IgD-negative memory B cell (primary cell): ENCODE measurements around the gene CHAF1A. TPM values are rescaled to one million over a fixed set of nuclear protein-coding genes. Genes with fewer than 3 reads are reported as not detected.

Source experiments
- H3K27ac Mint-ChIP-seq, 3 donors: one replicate each; pipeline ENCODE4 v1.8.0; 2020 to 2022; ENCODE audit warnings: mild to moderate bottlenecking in 3 of 3, mixed read lengths in 3 of 3, moderate library complexity in 1 of 3
- H3K27me3 Mint-ChIP-seq: one replicate; pipeline ENCODE4 v1.8.0; 2021; ENCODE audit warnings: mixed read lengths
- H3K36me3 Mint-ChIP-seq: one replicate; pipeline ENCODE4 v1.8.0; 2020; ENCODE audit warnings: mild to moderate bottlenecking, mixed read lengths
- H3K4me1 Mint-ChIP-seq, 3 donors: one replicate each; pipeline ENCODE4 v1.8.0; 2020 to 2022; ENCODE audit warnings: mixed read lengths in 3 of 3, mild to moderate bottlenecking in 1 of 3
- H3K4me3 Mint-ChIP-seq, 4 donors: one replicate each; pipeline ENCODE4 v1.8.0; 2020 to 2022; ENCODE audit warnings: mild to moderate bottlenecking in 4 of 4, mixed read lengths in 4 of 4, moderate library complexity in 3 of 4
- H3K9me3 Mint-ChIP-seq, 3 donors: one replicate each; pipeline ENCODE4 v1.8.0; 2020 to 2021; ENCODE audit warnings: mixed read lengths in 3 of 3, mild to moderate bottlenecking in 1 of 3
- polyA plus RNA-seq: library from polyadenylated mRNA; unstranded; fragments of 300-500 nt; fragmentation: Illumina TruSeq; gene quantifications from one replicate; pipeline ENCODE4 v1.2.3, GENCODE V29; 2021

CHAF1A gene
- polyA plus RNA-seq, 1 donor from 2014 or later: 6.9 TPM

- Mint-ChIP-seq H3K27me3 (no peaks in the 10 kb centered on the region), H3K27ac (peak overlapping the region in 1 of 3 donors; percentile 48), H3K4me3 (peak overlapping the region in 2 of 4 donors; percentile 17 to 52), H3K4me1 (peaks cover 0 to 10% (median 8%) of the 10 kb centered on the region in 3 donors), H3K36me3 (no peaks in the 10 kb centered on the region), H3K9me3 (no peaks in the 10 kb centered on the region)
These were observed 52.6 kb downstream of the CHAF1A start for GRCh38 chr19:4454747-4455718.

GRCh38 chr19:4455719-4456475 lies 53.5 kb downstream of the CHAF1A start:
- no peaks in the 10 kb centered on the region for H3K36me3 Mint-ChIP-seq
- peak overlapping the region in 2 of 3 donors; percentile 66 to 97 for H3K27ac Mint-ChIP-seq
- H3K27me3 Mint-ChIP-seq: no peaks in the 10 kb centered on the region
- peak overlapping the region; percentile 80 to 94 (median 86) for H3K4me3 Mint-ChIP-seq
- H3K9me3 Mint-ChIP-seq: no peaks in the 10 kb centered on the region
- peaks cover 0 to 10% (median 7%) of the 10 kb centered on the region in 3 donors for H3K4me1 Mint-ChIP-seq

- Mint-ChIP-seq H3K4me3 (peak overlapping the region; percentile 80 to 94 (median 86)), H3K27me3 (no peaks in the 10 kb centered on the region), H3K9me3 (no peaks in the 10 kb centered on the region), H3K27ac (peak overlapping the region; percentile 66 to 97 (median 93)), H3K4me1 (peaks cover 0 to 10% (median 7%) of the 10 kb centered on the region in 3 donors), H3K36me3 (no peaks in the 10 kb centered on the region)
These were observed 54.0 kb downstream of the CHAF1A start for GRCh38 chr19:4456476-4456842.

- Mint-ChIP-seq H3K4me3 (peak overlapping the region; percentile 80 to 95 (median 86)), H3K36me3 (no peaks in the 10 kb centered on the region), H3K4me1 (peaks cover 0 to 10% (median 7%) of the 10 kb centered on the region in 3 donors), H3K9me3 (no peaks in the 10 kb centered on the region), H3K27me3 (no peaks in the 10 kb centered on the region), H3K27ac (peak overlapping the region; percentile 66 to 97 (median 93))
These were observed 54.6 kb downstream of the CHAF1A start for GRCh38 chr19:4456843-4457653.

GRCh38 chr19:4457654-4458395 lies 55.4 kb downstream of the CHAF1A start, which contains the start of gene UBXN6:
TSS of gene UBXN6 (minus strand) at chr19:4457794. CDS start at chr19:4457697, 97 bp downstream.
- peak within 1 kb of the TSS; percentile 80 to 95 (median 86) for H3K4me3 Mint-ChIP-seq
- H3K4me1 Mint-ChIP-seq: peaks cover 0 to 10% (median 7%) of the 10 kb centered on the region in 3 donors
- H3K27me3 Mint-ChIP-seq: no peaks in the 10 kb centered on the region
- H3K36me3 Mint-ChIP-seq: no peaks in the 10 kb centered on the region
- peak within 1 kb of the TSS; percentile 66 to 97 (median 93) for H3K27ac Mint-ChIP-seq
- no peaks in the 10 kb centered on the region for H3K9me3 Mint-ChIP-seq

- no peaks in the 10 kb centered on the region for H3K36me3 Mint-ChIP-seq
- H3K4me1 Mint-ChIP-seq: no peaks in the 10 kb centered on the region
- no peak overlapping the region for H3K27ac Mint-ChIP-seq
- no peaks in the 10 kb centered on the region for H3K9me3 Mint-ChIP-seq
- no peak overlapping the region for H3K4me3 Mint-ChIP-seq
- no peaks in the 10 kb centered on the region for H3K27me3 Mint-ChIP-seq
These were observed 62.6 kb downstream of the CHAF1A start for GRCh38 chr19:4464815-4465581.

- no peak overlapping the region for H3K27ac Mint-ChIP-seq
- H3K27me3 Mint-ChIP-seq: no peaks in the 10 kb centered on the region
- no peaks in the 10 kb centered on the region for H3K9me3 Mint-ChIP-seq
- no peak overlapping the region for H3K4me3 Mint-ChIP-seq
- no peaks in the 10 kb centered on the region for H3K36me3 Mint-ChIP-seq
- peaks cover 0 to 4% (median 0%) of the 10 kb centered on the region in 3 donors for H3K4me1 Mint-ChIP-seq
These were observed 65.4 kb downstream of the CHAF1A start for GRCh38 chr19:4467835-4468234.

GRCh38 chr19:4471403-4472173 lies 69.1 kb downstream of the CHAF1A start:
- H3K36me3 Mint-ChIP-seq: no peaks in the 10 kb centered on the region
- peaks cover 0 to 11% (median 1%) of the 10 kb centered on the region in 3 donors for H3K4me1 Mint-ChIP-seq
- no peaks in the 10 kb centered on the region for H3K9me3 Mint-ChIP-seq
- no peaks in the 10 kb centered on the region for H3K27me3 Mint-ChIP-seq
- no peak overlapping the region for H3K4me3 Mint-ChIP-seq
- H3K27ac Mint-ChIP-seq: no peak overlapping the region

- Mint-ChIP-seq H3K27ac (no peak within 1 kb of the TSS), H3K36me3 (peaks cover under 1% of the 10 kb centered on the region), H3K4me1 (peaks cover 0 to 11% (median 1%) of the 10 kb centered on the region in 3 donors), H3K4me3 (peak within 1 kb of the TSS; percentile 41 to 92 (median 80)), H3K27me3 (no peaks in the 10 kb centered on the region), H3K9me3 (no peaks in the 10 kb centered on the region)
These were observed 69.9 kb downstream of the CHAF1A start, which contains the start of gene HDGFL2 for GRCh38 chr19:4472174-4472974. TSS of gene HDGFL2 (plus strand) at chr19:4472297. CDS start at chr19:4472351, 54 bp downstream.

- Mint-ChIP-seq H3K4me1 (peaks cover 0 to 11% (median 1%) of the 10 kb centered on the region in 3 donors), H3K27ac (no peak overlapping the region), H3K36me3 (peaks cover 1% of the 10 kb centered on the region), H3K9me3 (no peaks in the 10 kb centered on the region), H3K4me3 (peak overlapping the region; percentile 41 to 92 (median 80)), H3K27me3 (no peaks in the 10 kb centered on the region)
These were observed 70.7 kb downstream of the CHAF1A start for GRCh38 chr19:4473011-4473762.

GRCh38 chr19:4473763-4474513 lies 71.5 kb downstream of the CHAF1A start:
- H3K36me3 Mint-ChIP-seq: peaks cover 1% of the 10 kb centered on the region
- H3K4me3 Mint-ChIP-seq: peak overlapping the region; percentile 22 to 88 (median 79)
- no peaks in the 10 kb centered on the region for H3K9me3 Mint-ChIP-seq
- peaks cover 0 to 11% (median 1%) of the 10 kb centered on the region in 3 donors for H3K4me1 Mint-ChIP-seq
- no peaks in the 10 kb centered on the region for H3K27me3 Mint-ChIP-seq
- no peak overlapping the region for H3K27ac Mint-ChIP-seq
